ENCODE data around the gene NACC2.

The NACC2 gene

GRCh38 chr9:136018257-136019031, 76.6 kb downstream of the NACC2 start:
- Mint-ChIP-seq H3K4me1 (no peaks in the 10 kb centered on the region), H3K27ac (no peak overlapping the region), H3K36me3 (ENCODE audit: low read depth) (no peaks in the 10 kb centered on the region), H3K4me3 (no peak overlapping the region), H3K9me3 (peaks cover 12% of the 10 kb centered on the region), H3K27me3 (ENCODE audit: low read depth, poor library complexity) (peaks cover 27% of the 10 kb centered on the region)
- DNase-seq, result no peak
- TF ChIP-seq CTCF (IDR thresholded peaks at IDR 0.05), result no peak

- Mint-ChIP-seq H3K36me3 (ENCODE audit: low read depth) (no peaks in the 10 kb centered on the region), H3K27me3 (ENCODE audit: low read depth, poor library complexity) (peaks cover 27% of the 10 kb centered on the region), H3K4me1 (peaks cover 5% of the 10 kb centered on the region), H3K4me3 (no peak overlapping the region), H3K9me3 (peaks cover 12% of the 10 kb centered on the region), H3K27ac (no peak overlapping the region)
- TF ChIP-seq CTCF (IDR thresholded peaks at IDR 0.05), result no peak
- no peak for DNase-seq
Measured at GRCh38 chr9:136017289-136018190, 77.5 kb downstream of the NACC2 start.

- no peak for TF ChIP-seq CTCF (IDR thresholded peaks at IDR 0.05)
- Mint-ChIP-seq H3K4me3 (no peak overlapping the region), H3K36me3 (ENCODE audit: low read depth) (no peaks in the 10 kb centered on the region), H3K27ac (no peak overlapping the region), H3K27me3 (ENCODE audit: low read depth, poor library complexity) (peaks cover 20% of the 10 kb centered on the region), H3K4me1 (peaks cover 12% of the 10 kb centered on the region), H3K9me3 (peaks cover 12% of the 10 kb centered on the region)
- no peak for DNase-seq
Measured at GRCh38 chr9:136016572-136017288, 78.4 kb downstream of the NACC2 start.

- TF ChIP-seq CTCF (IDR thresholded peaks at IDR 0.05), result no peak
- Mint-ChIP-seq H3K27ac (no peak overlapping the region), H3K36me3 (ENCODE audit: low read depth) (no peaks in the 10 kb centered on the region), H3K4me3 (no peak overlapping the region), H3K4me1 (peaks cover 18% of the 10 kb centered on the region), H3K9me3 (peaks cover 4% of the 10 kb centered on the region), H3K27me3 (ENCODE audit: low read depth, poor library complexity) (peaks cover 11% of the 10 kb centered on the region)
- DNase-seq, result no peak
Measured at GRCh38 chr9:136015656-136016571, 79.2 kb downstream of the NACC2 start.

- no peak for TF ChIP-seq CTCF (IDR thresholded peaks at IDR 0.05)
- Mint-ChIP-seq H3K9me3 (no peaks in the 10 kb centered on the region), H3K27me3 (ENCODE audit: low read depth, poor library complexity) (peaks cover 3% of the 10 kb centered on the region), H3K27ac (no peak overlapping the region), H3K4me1 (peaks cover 25% of the 10 kb centered on the region), H3K4me3 (no peak overlapping the region), H3K36me3 (ENCODE audit: low read depth) (no peaks in the 10 kb centered on the region)
- no peak for DNase-seq
Measured at GRCh38 chr9:136014924-136015633, 80.0 kb downstream of the NACC2 start.

Data from nephron progenitor cell (in vitro differentiated cells).